H1 (cell line): ENCODE measurements around the gene ANKRD6. TPM values are rescaled to one million over a fixed set of nuclear protein-coding genes. Genes with fewer than 3 reads are reported as not detected.

ENCODE experiments used
- CTCF ChIA-PET: fragments of 300-600 bp; sonication (Branson Sonifier 250); formaldehyde crosslinking; loops from one replicate; lab custom pipeline; 2021; ENCODE audit not compliant: partially characterized antibody; lab: Charles Lee
- POLR2A ChIA-PET: fragments of 300-600 bp; sonication (Branson Sonifier 250); formaldehyde crosslinking; loops from one replicate; lab custom pipeline; 2021; ENCODE audit warnings: inconsistent platforms; ENCODE audit not compliant: partially characterized antibody; lab: Charles Lee
- DNase-seq, 2 experiments: peaks; one replicate each; pipeline versions ENCODE4 v3.0.0 to v3.0.0-alpha.2; 2010 to 2022; ENCODE audit warnings: low spot score in 2 of 2, low read depth in 1 of 2, mixed read lengths in 1 of 2
- FAIRE-seq: peaks from 2 replicates; lab custom pipeline; 2011; peaks lifted over from hg19 to GRCh38; lab: Jason Lieb, UNC
- H2AFZ ChIP-seq: 2 replicates; pipeline ENCODE4 v1.8.1; 2012; ENCODE audit warnings: low read length, inconsistent platforms
- H2AK5ac ChIP-seq: 2 replicates; pipeline ENCODE4 v1.6.1; 2013; ENCODE audit warnings: low read depth, low read length
- H2BK120ac ChIP-seq: replicated peaks from 2 replicates; pipeline ENCODE3; 2013; ENCODE audit warnings: low read depth, low read length, inconsistent platforms
- H2BK12ac ChIP-seq: 2 replicates; pipeline ENCODE4 v1.6.1; 2013; ENCODE audit warnings: low read depth, low read length
- H2BK15ac ChIP-seq: 2 replicates; pipeline ENCODE4 v1.6.1; 2013; ENCODE audit warnings: low read length
- H2BK20ac ChIP-seq: 2 replicates; pipeline ENCODE4 v1.6.1; 2013; ENCODE audit warnings: low read length
- H2BK5ac ChIP-seq: 2 replicates; pipeline ENCODE4 v1.6.1; 2013; ENCODE audit warnings: low read depth, low read length
- H3K14ac ChIP-seq: 2 replicates; pipeline ENCODE4 v1.6.1; 2013; ENCODE audit warnings: inconsistent platforms; ENCODE audit not compliant: insufficient read length
- H3K18ac ChIP-seq: 2 replicates; pipeline ENCODE4 v1.6.1; 2013; ENCODE audit warnings: low read length; ENCODE audit errors: extremely low read depth
- H3K23ac ChIP-seq: 2 replicates; pipeline ENCODE4 v1.6.1; 2013; ENCODE audit warnings: inconsistent platforms; ENCODE audit not compliant: insufficient read length
- H3K23me2 ChIP-seq: 2 replicates; pipeline ENCODE4 v1.6.1; 2013; ENCODE audit warnings: low read depth, low read length
- H3K27ac ChIP-seq: 2 replicates; pipeline ENCODE4 v1.6.1; 2011; ENCODE audit warnings: low read depth, low read length, inconsistent platforms
- H3K27me3 ChIP-seq, 4 experiments: replicated peaks in 1 of 4; 1 replicate in 1 of 4; 2 replicates in 3 of 4; pipeline versions ENCODE4 v1.6.1 to v1.8.1; 2011 to 2013; ENCODE audit warnings: low read length in 3 of 4, mild to moderate bottlenecking in 3 of 4, inconsistent platforms in 2 of 4, mixed read lengths in 2 of 4, moderate library complexity in 1 of 4; ENCODE audit not compliant: control insufficient read depth in 3 of 4, insufficient read depth in 3 of 4; ENCODE audit errors: extremely low read depth in 1 of 4
- H3K36me3 ChIP-seq, 4 experiments: 2 replicates each; pipeline versions ENCODE4 v1.6.1 to v1.8.1; 2011 to 2013; ENCODE audit warnings: mild to moderate bottlenecking in 4 of 4, low read length in 3 of 4, moderate library complexity in 2 of 4, control low read depth in 1 of 4, inconsistent platforms in 1 of 4; ENCODE audit not compliant: insufficient read depth in 4 of 4, control insufficient read depth in 2 of 4
- H3K4ac ChIP-seq: replicated peaks from 2 replicates; pipeline ENCODE3; 2013; ENCODE audit warnings: low read length, low read depth, mixed read lengths, inconsistent platforms; ENCODE audit not compliant: insufficient read length
- H3K4me1 ChIP-seq, 4 experiments: replicated peaks in 1 of 4; 1 replicate in 1 of 4; 2 replicates in 3 of 4; pipeline versions ENCODE4 v1.6.1 to v1.8.1; 2011 to 2013; ENCODE audit warnings: low read length in 3 of 4, inconsistent platforms in 2 of 4, mixed read lengths in 1 of 4; ENCODE audit not compliant: insufficient read depth in 4 of 4, control insufficient read depth in 3 of 4
- H3K4me2 ChIP-seq, 2 experiments: 2 replicates each; pipeline versions ENCODE4 v1.6.1 to v1.8.1; 2011 to 2013; ENCODE audit warnings: low read depth in 2 of 2, low read length in 2 of 2, control low read depth in 1 of 2, inconsistent platforms in 1 of 2, mild to moderate bottlenecking in 1 of 2; ENCODE audit not compliant: insufficient read depth in 1 of 2
- H3K4me3 ChIP-seq, 4 experiments: fragments of 200-600, 300-600 bp in 1 of 4; sonication (generic), shearing (Covaris generic), sonication (Bioruptor Twin) in 1 of 4; 2 replicates each; pipeline versions ENCODE4 v1.5.1 to v1.8.1; 2011 to 2016; ENCODE audit warnings: low read length in 4 of 4, low read depth in 3 of 4, control low read depth in 2 of 4, inconsistent platforms in 2 of 4, mild to moderate bottlenecking in 2 of 4, mixed read lengths in 1 of 4, moderate library complexity in 1 of 4; ENCODE audit not compliant: insufficient read depth in 2 of 4; ENCODE audit errors: extremely low read depth in 1 of 4
- H3K56ac ChIP-seq: replicated peaks from 2 replicates; pipeline ENCODE3; 2013; ENCODE audit warnings: low read depth, mild to moderate bottlenecking, mixed read lengths, low read length, inconsistent platforms; ENCODE audit not compliant: insufficient read length
- H3K79me1 ChIP-seq: 2 replicates; pipeline ENCODE4 v1.6.1; 2013; ENCODE audit warnings: low read depth, low read length, control low read depth
- H3K79me2 ChIP-seq, 2 experiments: 2 replicates each; pipeline versions ENCODE4 v1.6.1 to v1.8.1; 2012 to 2013; ENCODE audit warnings: low read length in 2 of 2, mild to moderate bottlenecking in 2 of 2, inconsistent platforms in 1 of 2; ENCODE audit not compliant: insufficient read depth in 2 of 2, control insufficient read depth in 1 of 2
- H3K9ac ChIP-seq, 4 experiments: replicated peaks in 1 of 4; 1 replicate in 1 of 4; 2 replicates in 3 of 4; pipeline versions ENCODE4 v1.6.1 to v1.8.1; 2011 to 2013; ENCODE audit warnings: low read depth in 3 of 4, low read length in 3 of 4, control low read depth in 2 of 4, mild to moderate bottlenecking in 2 of 4, moderate library complexity in 2 of 4, inconsistent platforms in 1 of 4; ENCODE audit errors: extremely low read depth in 1 of 4
- H3K9me3 ChIP-seq, 2 experiments: 2 replicates each; pipeline versions ENCODE4 v1.6.1 to v1.8.1; 2012 to 2013; ENCODE audit warnings: mild to moderate bottlenecking in 2 of 2, moderate library complexity in 2 of 2, control low read depth in 1 of 2, inconsistent platforms in 1 of 2, low read depth in 1 of 2, low read length in 1 of 2, mixed read lengths in 1 of 2; ENCODE audit not compliant: insufficient read depth in 2 of 2
- H4K20me1 ChIP-seq, 2 experiments: replicated peaks in 1 of 2; 2 replicates each; pipeline versions ENCODE3 to v1.8.1; 2011 to 2013; ENCODE audit warnings: inconsistent platforms in 2 of 2, low read length in 2 of 2, mild to moderate bottlenecking in 1 of 2; ENCODE audit not compliant: insufficient read depth in 2 of 2, control insufficient read depth in 1 of 2
- H4K5ac ChIP-seq: 2 replicates; pipeline ENCODE4 v1.6.1; 2013; ENCODE audit warnings: low read length, low read depth, mixed read lengths, inconsistent platforms; ENCODE audit not compliant: insufficient read length
- H4K8ac ChIP-seq: 2 replicates; pipeline ENCODE4 v1.8.0; 2013; ENCODE audit warnings: mild to moderate bottlenecking, moderate library complexity, low read length, inconsistent platforms; ENCODE audit not compliant: insufficient read depth; ENCODE audit errors: extremely low read depth
- H4K91ac ChIP-seq: replicated peaks from 2 replicates; pipeline ENCODE3; 2013; ENCODE audit warnings: low read length, mixed read lengths, inconsistent platforms; ENCODE audit not compliant: insufficient read length
- ATF3 ChIP-seq: IDR thresholded peaks from 2 replicates; pipeline ENCODE4 v1.6.1; 2011; ENCODE audit warnings: low read depth, mild to moderate bottlenecking, low read length; ENCODE audit not compliant: insufficient read depth
- BACH1 ChIP-seq: IDR thresholded peaks from 2 replicates; pipeline ENCODE4 v1.6.1; 2012; ENCODE audit warnings: low read length, improper control_type of control experiment
- CBX8 ChIP-seq: fragments of 300-800, 300-1000 bp; sonication (generic); IDR thresholded peaks from 2 replicates; pipeline ENCODE4 v1.7.1; 2016; ENCODE audit warnings: low read depth, low read length, borderline replicate concordance
- CTCF ChIP-seq, 3 experiments: IDR thresholded peaks; 1 replicate in 2 of 3; 2 replicates in 1 of 3; pipeline versions ENCODE4 v1.5.1 to v1.6.1; 2011; ENCODE audit warnings: low read length in 3 of 3, mild to moderate bottlenecking in 3 of 3, inconsistent platforms in 2 of 3, low read depth in 1 of 3, moderate library complexity in 1 of 3; ENCODE audit not compliant: insufficient read depth in 1 of 3; ENCODE audit errors: control extremely low read depth in 1 of 3
- EGR1 ChIP-seq: IDR thresholded peaks from 2 replicates; pipeline ENCODE4 v1.6.1; 2011; ENCODE audit warnings: low read depth, low read length, borderline replicate concordance
- GTF2F1 ChIP-seq: IDR thresholded peaks from 2 replicates; pipeline ENCODE4 v1.6.1; 2012; ENCODE audit warnings: low read depth, low read length, improper control_type of control experiment, borderline replicate concordance
- POLR2AphosphoS5 ChIP-seq: IDR thresholded peaks from 2 replicates; pipeline ENCODE4 v1.6.1; 2011; ENCODE audit warnings: low read depth, low read length
- POU5F1 ChIP-seq: IDR thresholded peaks from 2 replicates; pipeline ENCODE4 v1.6.1; 2011; ENCODE audit warnings: low read depth, mild to moderate bottlenecking, low read length, moderate library complexity
- SP4 ChIP-seq: IDR thresholded peaks from 2 replicates; pipeline ENCODE4 v1.6.1; 2012; ENCODE audit warnings: low read length, inconsistent platforms
- TBP ChIP-seq: IDR thresholded peaks from 2 replicates; pipeline ENCODE4 v1.6.1; 2011; ENCODE audit warnings: low read depth, low read length, improper control_type of control experiment
- TCF12 ChIP-seq: IDR thresholded peaks from 2 replicates; pipeline ENCODE4 v1.6.1; 2011; ENCODE audit warnings: low read depth, mild to moderate bottlenecking, low read length
- WGBS, 2 experiments: shearing (Covaris generic) in 1 of 2; methylation state at CpG; one replicate each; pipeline versions ENCODE4 v1.1.6 to v1.1.7; 2013 to 2015; ENCODE audit warnings: low lambda C conversion rate in 2 of 2, mixed read lengths in 2 of 2, inconsistent platforms in 1 of 2, low coverage in 1 of 2, missing lambda C conversion rate in 1 of 2; ENCODE audit not compliant: insufficient replicate concordance in 2 of 2, insufficient coverage in 1 of 2, insufficient read length in 1 of 2; ENCODE audit errors: extremely low coverage in 1 of 2, missing lambda C conversion rate in 1 of 2; 5-methylcytosine and 5-hydroxymethylcytosine counted together
- polyA plus RNA-seq, 7 experiments: library from polyadenylated mRNA; depleted of rRNA in 3 of 7; stranded (reverse) in 5 of 7; unstranded in 2 of 7; fragments of >200 nt in 5 of 7; fragments of 200-250 nt in 2 of 7; gene quantifications; 1 replicate in 5 of 7; 2 replicates in 1 of 7; 4 replicates in 1 of 7; pipeline versions ENCODE4 v1.2.1 to v1.2.3, GENCODE V29; 2011 to 2013; ENCODE audit warnings: missing spikeins in 2 of 7, mixed read lengths in 2 of 7
- total RNA-seq: library from RNA; stranded (reverse); fragmentation: NEBNext Ultra II Directional; extraction: Animal tissue kit (Norgen Biotek cat#: 25700); gene quantifications from 2 replicates; pipeline ENCODE4 v1.2.1, GENCODE V29; 2021
- TF ChIP-seq, protein P1 (sequence below): IDR thresholded peaks from 2 replicates; pipeline ENCODE4 v1.6.1; 2012; ENCODE audit warnings: inconsistent platforms

Gene ANKRD6
- total and polyA plus RNA-seq, 2 of the 8 experiments (the other 6 are each of a cell fraction or from before 2014, with no cell fraction given), result 5.9 to 12.8 TPM

DNA sequence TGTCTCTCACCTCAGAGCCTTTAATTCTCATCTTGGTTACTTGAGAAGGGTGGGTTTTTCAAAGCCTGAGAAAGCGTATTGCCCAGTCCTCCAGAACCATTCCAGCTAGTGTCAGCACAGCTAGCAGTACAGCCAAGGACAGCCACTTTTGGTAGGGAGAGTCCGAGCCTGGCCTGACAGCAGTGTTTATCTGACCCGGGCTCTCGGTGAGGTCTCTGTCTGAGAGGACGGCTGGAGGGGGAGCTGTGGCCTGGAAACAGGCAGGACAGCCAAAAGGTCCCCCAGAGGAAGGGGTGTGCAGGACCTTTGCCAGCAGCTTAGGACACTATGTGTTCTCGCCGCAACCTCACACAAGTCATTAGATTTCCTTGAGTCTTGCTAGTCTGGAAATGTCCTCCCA, 166.8 kb downstream of the ANKRD6 start:
- WGBS, 2 experiments, result 97% methylated on average over 7 of the region's 7 CpGs; no CpG with 5 or more reads in 1 of the 2 experiments
- H3K18ac ChIP-seq, result no peak overlapping the region
- DNase-seq (no peak), FAIRE-seq (no peak)
- H3K36me3 ChIP-seq, result no peaks in the 10 kb centered on the region
- H3K27me3 ChIP-seq, result 0 out of 7 replicates have a peak, but pooled peaks cover 0 to 2% (median 0%) of the 10 kb centered on the region in 4 experiments
- no peak overlapping the region for H3K4me3 ChIP-seq
- no peak overlapping the region for H3K27ac ChIP-seq
- H3K23ac ChIP-seq, result no peak overlapping the region
- no peaks in the 10 kb centered on the region for H3K79me1 ChIP-seq
- no peak overlapping the region for H3K9ac ChIP-seq
- H2AFZ ChIP-seq, result no peak overlapping the region
- H4K8ac ChIP-seq, result no peak overlapping the region
- H2BK5ac ChIP-seq, result no peak overlapping the region
- no peak overlapping the region for H4K5ac ChIP-seq
- H3K56ac ChIP-seq, result no peak overlapping the region
- H2BK15ac ChIP-seq, result no peak overlapping the region
- H3K79me2 ChIP-seq, result no peaks in the 10 kb centered on the region
- ChIA-PET CTCF (interaction anchor here (0.6 to 5.8 kb wide), 11 partner anchors 8 to 616 kb away, joined by 3 to 38 read pairs (median 5); partner anchors contain the start of gene ANKRD6), POLR2A (no interaction called here)
- H3K4me2 ChIP-seq, result no peak overlapping the region
- no peaks in the 10 kb centered on the region for H3K9me3 ChIP-seq
- no peak overlapping the region for H3K14ac ChIP-seq
- no peaks in the 10 kb centered on the region for H4K20me1 ChIP-seq
- H2BK12ac ChIP-seq, result no peak overlapping the region
- H2BK20ac ChIP-seq, result no peak overlapping the region
- H3K23me2 ChIP-seq, result no peaks in the 10 kb centered on the region
- H4K91ac ChIP-seq, result no peak overlapping the region
- H3K4me1 ChIP-seq, result no peaks in the 10 kb centered on the region
- H2BK120ac ChIP-seq, result no peak overlapping the region
- H2AK5ac ChIP-seq, result no peak overlapping the region
- no peak overlapping the region for H3K4ac ChIP-seq
- TF ChIP-seq TBP (no peak), POU5F1 (no peak), CBX8 (no peak), TCF12 (no peak), GTF2F1 (no peak), ATF3 (no peak), BACH1 (no peak), CTCF (IDR thresholded peaks at IDR 0.05; ENCODE audit: control extremely low read depth in 1 of 3, insufficient read depth in 1 of 3, low read depth in 1 of 3, low read length in 3 of 3) (no peak), EGR1 (no peak), POLR2AphosphoS5 (no peak), SP4 (no peak)
- TF ChIP-seq, protein P1, sequence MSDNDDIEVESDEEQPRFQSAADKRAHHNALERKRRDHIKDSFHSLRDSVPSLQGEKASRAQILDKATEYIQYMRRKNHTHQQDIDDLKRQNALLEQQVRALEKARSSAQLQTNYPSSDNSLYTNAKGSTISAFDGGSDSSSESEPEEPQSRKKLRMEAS, result no peak
